Endometrium (tissue), 2 donors: ENCODE results near the gene UBA3.
A peak's percentile ranks its signal among the peaks of the same experiment; 100 is the strongest.

Source experiments
- FAIRE-seq: peaks from 2 replicates; lab custom pipeline; 2012; peaks lifted over from hg19 to GRCh38; lab: Jason Lieb, UNC
- donor health status: control.
- donor health status: control.

Gene UBA3

GRCh38 chr3:69065318-69065964 is 14.7 kb downstream of the UBA3 start:
- no peak for FAIRE-seq

DNA sequence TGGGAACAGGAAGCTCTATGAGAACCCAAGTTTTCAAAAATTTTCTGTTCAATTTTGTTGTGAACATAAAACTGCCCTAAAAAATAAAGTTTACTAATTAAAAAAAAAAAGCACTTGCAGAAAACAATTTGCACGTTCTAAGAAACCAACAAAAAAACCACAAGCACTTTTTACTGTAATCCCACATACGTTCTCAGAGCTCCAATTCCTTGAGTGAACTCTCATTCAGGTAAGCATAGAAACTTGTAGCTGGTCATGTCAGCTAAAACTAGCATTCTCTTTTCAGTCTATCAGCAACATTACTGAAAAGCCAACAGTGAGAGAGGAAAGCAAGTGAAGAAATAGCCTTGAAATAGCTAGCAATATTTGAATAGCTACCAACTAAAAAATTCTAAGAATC is 16.5 kb downstream of the UBA3 start:
- no peak for FAIRE-seq

GRCh38 chr3:69059688-69060087 is 20.5 kb downstream of the UBA3 start:
- FAIRE-seq, result no peak

DNA sequence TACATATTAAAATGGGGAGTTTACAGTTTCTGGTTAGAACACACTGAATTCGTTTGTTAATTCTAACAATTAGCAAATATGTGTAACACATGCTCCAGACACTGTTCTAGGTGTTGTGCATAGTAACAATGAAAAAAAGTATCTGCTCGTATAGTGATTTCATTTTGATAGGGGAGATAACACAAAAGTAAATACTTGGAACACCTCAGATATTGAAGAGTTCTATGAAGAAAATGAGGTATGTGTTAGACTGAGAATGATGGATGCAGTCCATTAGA is 21.3 kb downstream of the UBA3 start:
- no peak for FAIRE-seq

GRCh38 chr3:69058180-69058946 is 21.8 kb downstream of the UBA3 start:
- no peak for FAIRE-seq

- FAIRE-seq, result no peak
Observed at GRCh38 chr3:69052472-69052898, 27.7 kb downstream of the UBA3 start.

DNA sequence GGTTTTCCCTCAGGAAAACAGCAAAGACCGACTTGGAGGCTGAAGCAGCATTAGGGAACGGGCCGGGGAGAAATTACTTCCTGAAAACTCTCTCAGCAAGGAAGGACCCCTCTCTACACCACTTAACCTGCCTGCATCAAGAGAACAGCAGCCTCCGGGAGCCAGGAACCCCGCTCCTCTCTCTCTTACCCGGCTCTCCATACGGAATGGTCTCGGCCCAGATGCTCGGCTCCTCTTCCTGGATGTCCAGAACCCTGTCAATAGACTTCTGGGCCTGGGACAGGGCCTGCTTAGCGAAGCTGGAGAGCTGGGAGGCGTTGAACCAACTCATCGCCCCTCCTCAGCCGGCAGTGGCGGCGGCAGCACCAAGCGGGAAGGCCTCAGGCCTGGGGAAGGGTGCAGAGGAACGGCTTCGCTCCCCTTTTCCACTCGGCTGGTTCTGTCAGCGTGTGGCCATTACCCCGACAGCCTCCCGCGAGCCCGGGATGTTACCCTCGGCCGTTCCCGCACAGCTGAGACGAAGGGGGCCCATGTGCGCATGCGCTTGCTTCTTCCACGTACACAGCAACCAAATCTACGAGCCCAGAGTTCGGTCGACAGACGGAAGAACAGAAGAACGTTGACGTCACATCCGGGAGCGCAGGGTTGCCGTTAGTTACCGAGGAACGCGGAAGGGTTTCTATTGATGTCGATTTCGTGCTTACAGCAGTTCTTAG is 28.3 kb downstream of the UBA3 start, which contains the start of gene TMF1:
TSS of gene TMF1 (minus strand) at position 578 of the 716 bp plus-strand sequence. CDS start at position 331, 247 bp downstream.
- FAIRE-seq, result peak; percentile 96

GRCh38 chr3:69048990-69049389 is 31.2 kb downstream of the UBA3 start:
- FAIRE-seq, result no peak

GRCh38 chr3:69044608-69045007 is 35.6 kb downstream of the UBA3 start:
- FAIRE-seq, result no peak

GRCh38 chr3:69033470-69033869 is 46.7 kb downstream of the UBA3 start:
- FAIRE-seq, result no peak

DNA sequence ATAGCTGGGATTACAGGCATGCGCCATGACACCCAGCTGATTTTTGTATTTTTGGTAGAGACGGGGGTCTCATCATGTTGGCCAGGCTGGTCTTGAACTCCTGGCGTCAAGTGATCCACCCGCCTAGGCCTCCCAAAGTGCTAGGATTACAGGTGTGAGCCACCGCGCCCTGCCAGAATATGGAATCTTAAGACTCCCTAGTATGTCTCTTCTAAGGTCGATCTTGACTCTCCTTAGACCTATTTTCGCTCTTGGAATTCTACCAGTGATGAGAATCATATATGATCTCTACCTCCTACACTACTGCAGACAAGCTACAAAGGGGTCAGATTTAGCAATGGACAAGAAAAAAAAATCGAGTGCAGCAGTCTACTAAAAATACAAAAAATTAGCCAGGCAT is 47.4 kb downstream of the UBA3 start:
- no peak for FAIRE-seq

DNA sequence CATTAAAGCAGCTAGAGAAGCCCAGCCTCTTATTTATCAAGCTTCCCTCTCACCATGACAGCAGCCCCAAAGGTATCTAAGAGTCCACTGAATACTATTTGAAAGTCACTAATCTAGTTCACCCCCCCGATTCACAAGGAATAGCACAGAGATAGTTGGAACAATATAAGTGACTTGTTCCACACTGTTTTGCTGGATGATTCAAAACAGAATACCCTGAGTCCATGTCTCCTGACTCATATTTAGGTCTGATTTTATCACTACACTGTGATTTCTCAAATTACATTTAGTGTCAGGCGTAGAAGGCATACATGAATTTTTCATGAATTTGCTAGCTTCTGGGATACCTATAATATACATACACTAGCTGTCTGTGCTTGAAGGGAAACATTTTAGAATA is 48.0 kb downstream of the UBA3 start:
- no peak for FAIRE-seq

DNA sequence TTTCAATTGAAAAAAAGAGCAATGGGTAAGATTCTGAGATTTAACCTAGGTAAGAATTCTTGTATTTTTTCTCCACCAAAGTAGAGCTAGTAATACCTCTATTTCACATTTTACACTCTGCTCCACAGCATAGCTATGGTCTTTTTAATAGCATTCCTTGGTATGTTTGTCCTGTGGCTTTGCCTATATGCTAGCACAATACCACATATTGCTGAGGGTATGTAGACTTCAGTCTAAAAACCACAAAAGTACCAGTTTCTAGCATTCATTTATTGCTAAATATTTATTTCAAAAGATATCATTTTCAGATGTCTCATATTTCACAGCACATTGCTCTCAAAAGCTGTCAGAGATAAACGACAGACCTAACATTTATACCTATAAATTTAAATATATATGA is 48.5 kb downstream of the UBA3 start:
- no peak for FAIRE-seq

GRCh38 chr3:69020857-69021256 is 59.3 kb downstream of the UBA3 start:
- no peak for FAIRE-seq

GRCh38 chr3:69020424-69020823 is 59.7 kb downstream of the UBA3 start:
- FAIRE-seq, result peak; percentile 4

- no peak for FAIRE-seq
Observed at GRCh38 chr3:69016901-69017300, 63.3 kb downstream of the UBA3 start.

DNA sequence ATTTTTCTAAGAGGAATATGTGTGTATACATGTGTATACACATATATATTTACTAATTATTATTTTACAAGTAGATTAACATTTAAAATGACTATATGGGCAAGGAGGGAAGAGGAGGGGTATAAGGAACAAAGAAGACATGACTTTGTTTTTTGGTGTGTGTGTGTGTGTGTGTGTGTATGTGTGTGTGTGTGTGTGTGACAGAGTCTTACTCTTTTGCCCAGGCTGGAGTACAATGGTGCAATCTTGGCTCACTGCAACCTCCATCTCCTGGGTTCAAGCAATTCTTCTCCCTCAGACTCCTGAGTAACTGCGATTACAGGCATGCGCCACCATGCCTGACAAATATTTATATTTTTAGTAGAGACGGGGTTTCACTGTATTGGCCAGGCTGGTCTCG is 64.1 kb downstream of the UBA3 start:
- no peak for FAIRE-seq

- no peak for FAIRE-seq
Observed at GRCh38 chr3:69014022-69014580, 66.1 kb downstream of the UBA3 start.

DNA sequence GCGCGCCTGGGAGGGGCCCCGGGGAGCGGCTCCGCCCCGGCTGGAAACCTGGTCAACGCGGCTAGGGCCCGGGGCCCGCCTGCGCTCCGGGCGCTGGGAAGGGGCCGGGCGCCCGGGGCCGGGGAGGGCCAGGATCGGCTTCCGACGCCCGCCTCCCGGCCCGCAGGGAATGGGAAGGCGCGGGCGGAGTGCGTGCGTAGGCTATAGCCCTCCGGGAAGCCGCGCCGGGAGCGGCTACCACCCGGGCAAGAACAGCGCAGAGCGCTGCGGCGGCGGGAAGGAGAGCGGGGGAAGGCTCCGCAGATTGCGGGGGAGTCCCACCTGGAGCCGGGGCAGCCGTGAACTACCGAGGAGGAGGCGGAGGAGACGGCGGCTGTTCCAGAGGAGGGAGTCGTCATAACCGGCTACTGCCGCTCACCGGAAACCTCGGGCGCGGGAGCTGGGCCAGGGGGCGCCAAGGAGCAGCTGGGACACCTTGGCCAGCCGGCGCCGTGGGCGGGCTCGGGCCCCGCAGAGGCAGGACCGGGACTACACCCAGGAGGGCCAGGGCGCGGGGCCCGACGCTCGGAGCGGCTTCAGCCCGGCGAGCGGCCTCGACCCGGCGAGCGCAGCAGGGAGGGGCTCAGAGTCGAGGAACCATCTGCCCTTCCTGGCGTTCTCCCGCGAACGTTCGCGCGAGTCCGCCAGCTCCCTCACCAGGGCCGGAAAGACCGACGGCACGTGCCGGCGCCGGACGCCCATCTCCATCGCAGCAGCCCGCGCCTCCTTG is 66.7 kb downstream of the UBA3 start, which contains the start of gene EOGT:
TSS of gene EOGT (minus strand) at position 432 of the 769 bp plus-strand sequence. CDS start 3,838 bp downstream, outside the sequence.
- no peak for FAIRE-seq

GRCh38 chr3:69012800-69013252 is 67.3 kb downstream of the UBA3 start:
- FAIRE-seq, result no peak

DNA sequence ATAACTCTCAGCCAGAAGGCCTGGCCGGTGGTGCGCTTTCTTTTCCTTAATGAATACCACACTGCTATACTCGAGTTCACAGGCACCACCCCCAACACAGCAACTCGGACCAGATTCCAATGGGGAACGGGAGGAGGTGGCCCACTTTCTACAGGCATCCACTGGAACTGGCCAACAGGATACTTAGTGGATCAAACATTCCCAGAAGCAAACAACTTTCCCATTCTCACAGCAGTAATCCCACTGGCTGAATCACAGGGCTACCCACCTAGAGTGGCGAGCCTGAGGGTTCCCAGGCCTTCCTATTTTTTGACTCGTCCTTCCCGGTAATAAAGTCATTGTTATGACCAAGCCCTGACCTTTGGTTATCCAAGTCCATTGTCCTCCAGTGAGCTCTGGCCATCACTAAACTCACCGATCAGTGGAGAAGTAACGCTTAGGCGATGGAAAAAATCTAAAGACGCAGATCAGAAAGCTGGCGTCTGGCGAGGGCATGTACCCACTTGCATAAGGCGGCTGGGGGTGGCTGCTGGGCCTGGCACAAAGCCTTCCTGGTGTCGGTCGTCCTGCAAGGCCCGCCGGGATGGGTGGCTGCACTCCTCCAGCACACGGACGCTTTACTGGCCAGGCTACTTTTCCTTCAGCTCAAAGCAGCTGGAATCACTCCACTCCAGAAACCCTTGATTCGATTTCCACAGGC is 67.9 kb downstream of the UBA3 start:
- FAIRE-seq, result no peak
